WERI-Rb-1 (cell line): ENCODE measurements around the gene HTR3C.
"Not testable (repeated sequence)": the region's sequence is repeated elsewhere in the genome, so short reads cannot be mapped to it uniquely, and the experiment has no call there.

Experiments used
- DNase-seq: peaks from one replicate; pipeline ENCODE4 v3.0.0-alpha.2; 2020
- H3K27ac ChIP-seq: fragments of 250-450 bp; sonication (Bioruptor Pico); 2 replicates; pipeline ENCODE4 v1.5.1; 2020; ENCODE audit warnings: mild to moderate bottlenecking, moderate library complexity
- H3K27me3 ChIP-seq: fragments of 250-450 bp; sonication (Bioruptor Pico); 2 replicates; pipeline ENCODE4 v1.5.1; 2021; ENCODE audit warnings: mild to moderate bottlenecking, low read depth, moderate library complexity; ENCODE audit not compliant: insufficient read depth, severe bottlenecking
- H3K36me3 ChIP-seq: fragments of 250-450 bp; sonication (Bioruptor Pico); 2 replicates; pipeline ENCODE4 v1.5.1; 2020; ENCODE audit warnings: mild to moderate bottlenecking, moderate library complexity
- H3K4me3 ChIP-seq: 2 replicates; pipeline ENCODE4 v1.5.1; 2011; ENCODE audit warnings: low read depth, mild to moderate bottlenecking, control low read depth, low read length
- H3K9me3 ChIP-seq: fragments of 250-450 bp; sonication (Bioruptor Pico); 2 replicates; pipeline ENCODE4 v1.5.1; 2021; ENCODE audit warnings: mild to moderate bottlenecking, moderate library complexity; ENCODE audit not compliant: severe bottlenecking
- TF ChIP-seq, protein P1 (sequence below): IDR thresholded peaks from 2 replicates; pipeline ENCODE4 v1.5.1; 2011; ENCODE audit warnings: low read depth, mild to moderate bottlenecking, control low read depth, inconsistent platforms, low read length

The HTR3C gene

DNA sequence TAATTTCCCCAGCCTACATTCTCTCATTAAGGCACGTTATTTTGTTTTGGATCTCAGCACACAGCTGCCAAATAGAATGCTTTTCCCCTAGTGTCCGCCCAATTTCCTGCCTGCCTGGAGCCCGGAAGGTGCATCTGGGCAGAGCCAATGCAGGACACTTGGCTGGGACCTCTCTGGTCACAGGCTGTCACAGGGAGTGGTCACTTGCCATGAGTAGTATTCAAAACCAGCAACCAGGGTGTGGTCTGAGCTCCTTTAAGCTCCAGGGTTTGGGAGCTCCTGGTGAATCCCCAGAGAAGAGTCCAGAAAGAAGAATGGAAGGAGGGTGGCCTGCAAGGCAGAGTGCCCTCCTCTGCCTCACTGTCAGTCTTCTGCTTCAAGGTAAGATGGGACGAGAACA, at the start of gene HTR3C:
Gene HTR3C, plus strand, starts transcription at position 281 of the 400 bp plus-strand sequence. Its CDS starts 34 bp downstream, at position 315.
- Histone ChIP-seq H3K9me3 (no peaks in the 10 kb centered on the region), H3K36me3 (no peaks in the 10 kb centered on the region), H3K27me3 (no peaks in the 10 kb centered on the region), H3K27ac (no peak within 1 kb of the TSS), H3K4me3 (no peak within 1 kb of the TSS)
- TF ChIP-seq, protein P1, sequence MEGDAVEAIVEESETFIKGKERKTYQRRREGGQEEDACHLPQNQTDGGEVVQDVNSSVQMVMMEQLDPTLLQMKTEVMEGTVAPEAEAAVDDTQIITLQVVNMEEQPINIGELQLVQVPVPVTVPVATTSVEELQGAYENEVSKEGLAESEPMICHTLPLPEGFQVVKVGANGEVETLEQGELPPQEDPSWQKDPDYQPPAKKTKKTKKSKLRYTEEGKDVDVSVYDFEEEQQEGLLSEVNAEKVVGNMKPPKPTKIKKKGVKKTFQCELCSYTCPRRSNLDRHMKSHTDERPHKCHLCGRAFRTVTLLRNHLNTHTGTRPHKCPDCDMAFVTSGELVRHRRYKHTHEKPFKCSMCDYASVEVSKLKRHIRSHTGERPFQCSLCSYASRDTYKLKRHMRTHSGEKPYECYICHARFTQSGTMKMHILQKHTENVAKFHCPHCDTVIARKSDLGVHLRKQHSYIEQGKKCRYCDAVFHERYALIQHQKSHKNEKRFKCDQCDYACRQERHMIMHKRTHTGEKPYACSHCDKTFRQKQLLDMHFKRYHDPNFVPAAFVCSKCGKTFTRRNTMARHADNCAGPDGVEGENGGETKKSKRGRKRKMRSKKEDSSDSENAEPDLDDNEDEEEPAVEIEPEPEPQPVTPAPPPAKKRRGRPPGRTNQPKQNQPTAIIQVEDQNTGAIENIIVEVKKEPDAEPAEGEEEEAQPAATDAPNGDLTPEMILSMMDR, result no peak
- no peak for DNase-seq

- Histone ChIP-seq H3K4me3 (no peak overlapping the region), H3K27ac (no peak overlapping the region; the same call in 1 of the 2 replicates), H3K36me3 (no peaks in the 10 kb centered on the region), H3K27me3 (no peaks in the 10 kb centered on the region), H3K9me3 (no peaks in the 10 kb centered on the region)
- TF ChIP-seq, protein P1, result no peak
- DNase-seq, result no peak
Observed at GRCh38 chr3:184003187-184003967, 49.5 kb upstream of the HTR3C start.

DNA sequence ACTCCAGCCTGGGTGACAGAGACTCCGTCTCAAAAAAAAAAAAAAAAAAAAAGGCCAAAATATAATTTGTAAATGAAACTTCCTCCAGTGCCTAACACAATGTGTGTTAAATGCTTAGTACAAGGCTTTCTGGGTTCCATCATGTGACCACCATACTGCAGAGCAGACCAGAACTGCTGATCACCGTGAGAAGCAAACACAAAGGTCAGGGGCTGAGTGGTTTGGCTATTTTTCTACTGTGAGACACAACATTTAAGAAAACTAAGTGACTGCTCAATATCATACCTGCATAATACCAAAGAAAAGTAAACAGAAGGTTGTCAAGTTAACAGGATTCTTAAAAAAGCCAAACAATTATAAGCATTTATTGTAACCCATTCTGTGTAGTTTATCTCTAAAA, 48.4 kb upstream of the HTR3C start:
- H3K4me3 ChIP-seq, result no peak overlapping the region
- H3K9me3 ChIP-seq, result no peaks in the 10 kb centered on the region
- TF ChIP-seq, protein P1, result no peak
- no peak for DNase-seq
- no peaks in the 10 kb centered on the region for H3K27me3 ChIP-seq
- H3K36me3 ChIP-seq, result no peaks in the 10 kb centered on the region
- no peak overlapping the region for H3K27ac ChIP-seq

GRCh38 chr3:184005941-184006507, 46.8 kb upstream of the HTR3C start:
- Histone ChIP-seq H3K4me3 (no peak overlapping the region), H3K9me3 (no peaks in the 10 kb centered on the region), H3K36me3 (peaks cover 5% of the 10 kb centered on the region), H3K27ac (peak overlapping the region; percentile 54), H3K27me3 (no peaks in the 10 kb centered on the region)
- TF ChIP-seq, protein P1, result no peak
- peak; percentile 75 for DNase-seq

DNA sequence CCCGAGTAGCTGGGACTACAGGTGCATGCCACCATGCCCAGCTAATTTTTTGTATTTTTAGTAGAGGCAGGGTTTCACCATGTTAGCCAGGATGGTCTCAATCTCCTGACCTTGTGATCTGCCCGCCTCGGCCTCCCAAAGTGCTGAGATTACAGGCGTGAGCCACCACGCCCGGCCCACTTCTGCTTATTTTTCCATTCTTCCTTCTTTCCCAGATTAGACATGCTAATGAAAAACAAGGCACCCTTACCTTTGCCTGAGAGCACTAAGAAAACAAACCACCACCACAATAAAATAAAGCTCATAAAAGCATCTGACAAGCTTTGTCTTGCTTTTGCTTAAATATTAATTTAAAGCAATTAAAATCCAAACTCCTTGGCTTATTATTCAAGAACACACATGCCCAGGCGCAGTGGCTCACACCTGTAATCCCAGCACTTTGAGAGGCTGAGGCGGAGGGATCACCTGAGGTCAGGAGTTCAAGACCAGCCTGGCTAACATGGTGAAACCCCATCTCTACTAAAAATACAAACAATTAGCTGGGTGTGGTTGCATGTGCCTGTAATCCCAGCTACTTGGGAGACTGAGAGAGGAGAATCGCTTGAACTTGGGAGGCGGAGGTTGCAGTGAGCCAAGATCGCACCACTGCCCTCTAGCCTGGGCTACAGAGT, 45.6 kb upstream of the HTR3C start:
- not testable (repeated sequence) for H3K27me3 ChIP-seq, H3K4me3 ChIP-seq, H3K9me3 ChIP-seq, DNase-seq, H3K27ac ChIP-seq
- peaks cover 14% of the 10 kb centered on the region for H3K36me3 ChIP-seq

GRCh38 chr3:184008161-184008560, 44.7 kb upstream of the HTR3C start:
- H3K4me3 ChIP-seq, result no peak overlapping the region
- no peak overlapping the region for H3K27ac ChIP-seq
- peaks cover 16% of the 10 kb centered on the region for H3K36me3 ChIP-seq
- DNase-seq, result no peak
- TF ChIP-seq, protein P1, result no peak
- no peaks in the 10 kb centered on the region for H3K27me3 ChIP-seq
- no peaks in the 10 kb centered on the region for H3K9me3 ChIP-seq
